Raji (cell line): ENCODE data around the gene L3MBTL3.

ENCODE experiments used
- POLR2A ChIP-seq: IDR thresholded peaks from 2 replicates; pipeline ENCODE4 v1.6.1; 2011; ENCODE audit warnings: low read depth, low read length, control low read depth; ENCODE audit not compliant: insufficient read depth

Gene L3MBTL3

GRCh38 chr6:130099119-130099518 is 80.7 kb downstream of the L3MBTL3 start:
- TF ChIP-seq POLR2A: no peak

- TF ChIP-seq POLR2A: no peak
These were observed 87.8 kb downstream of the L3MBTL3 start for GRCh38 chr6:130105996-130106704.

- no peak for TF ChIP-seq POLR2A
These were observed 89.3 kb downstream of the L3MBTL3 start for GRCh38 chr6:130107710-130108109.

- no peak for TF ChIP-seq POLR2A
These were observed 92.7 kb downstream of the L3MBTL3 start for GRCh38 chr6:130111031-130111430.

GRCh38 chr6:130113201-130113710 is 94.9 kb downstream of the L3MBTL3 start:
- TF ChIP-seq POLR2A: no peak

GRCh38 chr6:130115036-130115435 is 96.7 kb downstream of the L3MBTL3 start:
- TF ChIP-seq POLR2A: no peak

GRCh38 chr6:130116273-130116672 is 97.9 kb downstream of the L3MBTL3 start:
- no peak for TF ChIP-seq POLR2A

- no peak for TF ChIP-seq POLR2A
These were observed 99.9 kb downstream of the L3MBTL3 start for GRCh38 chr6:130118236-130118635.

- no peak for TF ChIP-seq POLR2A
These were observed 100.8 kb downstream of the L3MBTL3 start for GRCh38 chr6:130119211-130119610.

- no peak for TF ChIP-seq POLR2A
These were observed 102.3 kb downstream of the L3MBTL3 start for GRCh38 chr6:130120731-130121130.

- no peak for TF ChIP-seq POLR2A
These were observed 103.9 kb downstream of the L3MBTL3 start for GRCh38 chr6:130122243-130122642.

GRCh38 chr6:130127195-130127594 is 108.8 kb downstream of the L3MBTL3 start:
- no peak for TF ChIP-seq POLR2A

- TF ChIP-seq POLR2A: no peak
These were observed 109.9 kb downstream of the L3MBTL3 start for GRCh38 chr6:130128326-130128725.

GRCh38 chr6:130129762-130130246 is 111.4 kb downstream of the L3MBTL3 start:
- TF ChIP-seq POLR2A: no peak

- no peak for TF ChIP-seq POLR2A
These were observed 113.9 kb downstream of the L3MBTL3 start for GRCh38 chr6:130132286-130132701.

GRCh38 chr6:130134582-130134981 is 116.2 kb downstream of the L3MBTL3 start:
- TF ChIP-seq POLR2A: no peak

- TF ChIP-seq POLR2A: no peak
These were observed 118.4 kb downstream of the L3MBTL3 start for GRCh38 chr6:130136798-130137197.

GRCh38 chr6:130138116-130138908 is 119.9 kb downstream of the L3MBTL3 start:
- no peak for TF ChIP-seq POLR2A
